Chondrocyte (in vitro differentiated cells): Measurements from ENCODE around the gene DGKA. TPM values are rescaled to one million over a fixed set of nuclear protein-coding genes. Genes with fewer than 3 reads are reported as not detected.

Experiments used
- DNase-seq: peaks from one replicate; pipeline ENCODE4 v3.0.0; 2021; ENCODE audit warnings: mixed read lengths, low spot score
- H3K27ac Mint-ChIP-seq: one replicate; pipeline ENCODE4 v1.8.0; 2021; ENCODE audit warnings: mild to moderate bottlenecking, moderate library complexity, mixed read lengths; ENCODE audit not compliant: unreplicated experiment
- H3K27me3 Mint-ChIP-seq: 2 replicates; pipeline ENCODE4 v1.8.0; 2021; ENCODE audit warnings: low read depth, mixed read lengths
- H3K36me3 Mint-ChIP-seq: 2 replicates; pipeline ENCODE4 v1.8.0; 2021; ENCODE audit warnings: low read depth, mixed read lengths
- H3K4me1 Mint-ChIP-seq: 2 replicates; pipeline ENCODE4 v1.8.0; 2021; ENCODE audit warnings: low read depth, mild to moderate bottlenecking, mixed read lengths
- H3K4me3 Mint-ChIP-seq: one replicate; pipeline ENCODE4 v1.8.0; 2021; ENCODE audit warnings: mild to moderate bottlenecking, moderate library complexity, mixed read lengths; ENCODE audit not compliant: unreplicated experiment
- H3K9me3 Mint-ChIP-seq: 2 replicates; pipeline ENCODE4 v1.8.0; 2021; ENCODE audit warnings: low read depth, mixed read lengths
- total RNA-seq: library from RNA; stranded (reverse); gene quantifications from 3 replicates; pipeline ENCODE4 v1.2.1, GENCODE V29; 2021
- TF ChIP-seq, protein P1 (sequence below): fragments of 200-600 bp; sonication (generic); IDR thresholded peaks from 2 replicates; pipeline ENCODE4 v1.5.0; 2021; ENCODE audit warnings: antibody characterized with exemption, mild to moderate bottlenecking, moderate library complexity

The DGKA gene
- total RNA-seq, 1 donor from 2014 or later, result 66.4 TPM

DNA sequence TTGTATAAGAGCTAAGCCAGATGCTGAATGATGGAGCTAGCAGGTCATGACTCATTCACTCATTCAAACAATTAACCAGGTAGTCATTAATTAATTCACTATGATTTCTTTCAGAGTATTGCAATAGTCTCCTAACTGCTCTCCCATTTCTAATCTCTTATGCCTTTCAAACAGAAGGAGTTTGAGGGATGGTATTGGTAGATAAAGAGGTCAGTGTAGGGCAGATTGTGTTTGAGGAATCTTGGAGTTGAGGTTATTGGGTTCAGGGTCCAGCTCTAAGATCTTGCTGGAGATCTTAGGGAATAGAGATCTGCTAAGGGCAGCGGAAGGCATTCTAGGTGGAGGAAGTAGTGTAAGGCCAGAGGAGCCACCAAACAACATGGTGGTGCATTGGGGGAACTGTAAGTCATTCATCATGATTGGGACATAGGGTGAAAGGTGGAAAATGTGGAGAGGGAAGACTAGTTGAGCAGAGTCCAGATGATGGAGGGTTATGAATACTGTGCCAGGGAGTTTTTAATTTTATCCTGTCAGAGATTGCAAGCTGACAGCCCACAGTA lies 11.7 kb downstream of the DGKA start:
- Mint-ChIP-seq H3K4me1 (peaks cover 10% of the 10 kb centered on the region), H3K4me3 (no peak overlapping the region), H3K9me3 (no peaks in the 10 kb centered on the region), H3K27ac (no peak overlapping the region), H3K36me3 (peaks cover 45% of the 10 kb centered on the region), H3K27me3 (no peaks in the 10 kb centered on the region)
- DNase-seq, result no peak
- TF ChIP-seq, protein P1, sequence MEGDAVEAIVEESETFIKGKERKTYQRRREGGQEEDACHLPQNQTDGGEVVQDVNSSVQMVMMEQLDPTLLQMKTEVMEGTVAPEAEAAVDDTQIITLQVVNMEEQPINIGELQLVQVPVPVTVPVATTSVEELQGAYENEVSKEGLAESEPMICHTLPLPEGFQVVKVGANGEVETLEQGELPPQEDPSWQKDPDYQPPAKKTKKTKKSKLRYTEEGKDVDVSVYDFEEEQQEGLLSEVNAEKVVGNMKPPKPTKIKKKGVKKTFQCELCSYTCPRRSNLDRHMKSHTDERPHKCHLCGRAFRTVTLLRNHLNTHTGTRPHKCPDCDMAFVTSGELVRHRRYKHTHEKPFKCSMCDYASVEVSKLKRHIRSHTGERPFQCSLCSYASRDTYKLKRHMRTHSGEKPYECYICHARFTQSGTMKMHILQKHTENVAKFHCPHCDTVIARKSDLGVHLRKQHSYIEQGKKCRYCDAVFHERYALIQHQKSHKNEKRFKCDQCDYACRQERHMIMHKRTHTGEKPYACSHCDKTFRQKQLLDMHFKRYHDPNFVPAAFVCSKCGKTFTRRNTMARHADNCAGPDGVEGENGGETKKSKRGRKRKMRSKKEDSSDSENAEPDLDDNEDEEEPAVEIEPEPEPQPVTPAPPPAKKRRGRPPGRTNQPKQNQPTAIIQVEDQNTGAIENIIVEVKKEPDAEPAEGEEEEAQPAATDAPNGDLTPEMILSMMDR, result no peak

DNA sequence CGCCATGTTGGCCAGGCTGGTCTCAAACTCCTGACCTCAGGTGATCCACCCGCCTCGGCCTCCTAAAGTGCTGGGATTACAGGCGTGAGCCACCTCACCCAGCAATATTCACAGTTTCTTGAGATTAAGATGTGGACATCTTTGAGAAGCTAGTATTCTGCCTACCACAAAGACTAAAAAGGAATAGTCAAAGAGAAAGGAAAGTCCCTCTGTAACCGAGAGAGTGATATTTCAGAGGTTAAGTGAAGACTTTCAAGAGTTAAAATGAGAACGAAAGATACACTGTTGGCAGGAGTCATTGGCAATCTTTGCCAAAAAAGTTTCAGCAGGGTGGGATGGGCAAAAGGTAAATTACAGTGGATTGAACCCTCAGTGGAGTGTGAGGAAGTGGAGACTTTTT lies 15.6 kb downstream of the DGKA start:
- TF ChIP-seq, protein P1, result no peak
- peaks cover 46% of the 10 kb centered on the region for H3K36me3 Mint-ChIP-seq
- H3K27me3 Mint-ChIP-seq, result no peaks in the 10 kb centered on the region
- H3K9me3 Mint-ChIP-seq, result no peaks in the 10 kb centered on the region
- H3K4me3 Mint-ChIP-seq, result no peak overlapping the region
- no peaks in the 10 kb centered on the region for H3K4me1 Mint-ChIP-seq
- no peak for DNase-seq
- no peak overlapping the region for H3K27ac Mint-ChIP-seq

DNA sequence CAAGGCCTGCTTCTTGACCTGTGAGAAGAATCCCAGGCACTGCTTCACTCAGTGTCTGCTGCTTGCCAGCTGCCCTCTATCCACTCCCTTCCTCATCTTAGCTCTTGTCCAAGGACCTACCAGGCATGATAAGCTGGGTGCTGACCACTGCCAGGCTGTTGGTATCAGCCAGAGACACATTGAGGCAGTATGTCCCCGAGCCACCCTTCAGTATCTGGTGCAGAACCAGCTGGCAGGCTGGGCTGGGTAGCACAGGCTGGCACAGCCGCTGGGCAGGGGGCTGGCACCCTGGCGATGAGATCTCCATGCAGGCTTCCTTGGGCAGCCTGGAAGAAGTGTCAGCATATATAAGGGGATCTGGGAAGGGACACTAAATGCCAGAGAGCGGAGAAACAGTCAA lies 24.4 kb downstream of the DGKA start:
- peaks cover 3% of the 10 kb centered on the region for H3K4me1 Mint-ChIP-seq
- TF ChIP-seq, protein P1, result no peak
- no peaks in the 10 kb centered on the region for H3K27me3 Mint-ChIP-seq
- no peaks in the 10 kb centered on the region for H3K9me3 Mint-ChIP-seq
- H3K27ac Mint-ChIP-seq, result no peak overlapping the region
- H3K4me3 Mint-ChIP-seq, result no peak overlapping the region
- no peak for DNase-seq
- H3K36me3 Mint-ChIP-seq, result peaks cover 22% of the 10 kb centered on the region

DNA sequence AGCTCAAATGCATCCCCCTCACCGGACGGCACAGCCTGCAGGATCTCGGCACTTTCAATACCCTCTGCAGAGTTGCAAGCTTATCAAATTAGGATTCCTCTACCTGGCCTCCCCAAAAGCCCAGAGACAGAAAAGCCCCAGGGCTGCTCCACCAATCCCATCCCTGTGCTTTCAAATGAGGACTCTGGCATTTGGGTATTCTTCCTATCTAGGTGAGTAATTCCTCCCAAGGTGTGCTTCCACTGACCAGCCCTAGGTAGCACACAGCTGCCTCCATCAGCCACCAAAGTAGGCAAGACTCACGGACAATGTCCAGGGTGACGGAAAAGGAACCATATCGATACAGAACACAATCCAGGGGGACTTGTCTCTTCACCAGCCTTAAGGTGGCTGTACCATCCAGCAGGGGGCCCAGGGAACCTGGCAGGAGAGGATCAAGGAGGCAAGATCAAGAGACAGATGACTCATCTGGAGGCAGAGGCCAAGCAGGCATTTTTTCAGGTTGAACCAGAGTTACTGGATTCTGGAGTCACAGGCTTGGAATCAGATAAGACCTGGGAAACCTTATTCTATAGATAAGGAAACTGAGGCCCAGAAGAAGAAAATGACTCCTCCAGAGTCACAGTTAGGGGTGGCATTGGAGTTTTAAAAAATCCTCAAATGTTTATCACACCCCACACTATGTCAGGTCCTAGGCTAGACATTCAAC lies 25.0 kb downstream of the DGKA start:
- H3K36me3 Mint-ChIP-seq, result peaks cover 22% of the 10 kb centered on the region
- H3K27ac Mint-ChIP-seq, result no peak overlapping the region
- no peak overlapping the region for H3K4me3 Mint-ChIP-seq
- TF ChIP-seq, protein P1, result peak; percentile 48
- DNase-seq, result no peak
- H3K27me3 Mint-ChIP-seq, result no peaks in the 10 kb centered on the region
- H3K4me1 Mint-ChIP-seq, result peaks cover 3% of the 10 kb centered on the region
- H3K9me3 Mint-ChIP-seq, result no peaks in the 10 kb centered on the region

DNA sequence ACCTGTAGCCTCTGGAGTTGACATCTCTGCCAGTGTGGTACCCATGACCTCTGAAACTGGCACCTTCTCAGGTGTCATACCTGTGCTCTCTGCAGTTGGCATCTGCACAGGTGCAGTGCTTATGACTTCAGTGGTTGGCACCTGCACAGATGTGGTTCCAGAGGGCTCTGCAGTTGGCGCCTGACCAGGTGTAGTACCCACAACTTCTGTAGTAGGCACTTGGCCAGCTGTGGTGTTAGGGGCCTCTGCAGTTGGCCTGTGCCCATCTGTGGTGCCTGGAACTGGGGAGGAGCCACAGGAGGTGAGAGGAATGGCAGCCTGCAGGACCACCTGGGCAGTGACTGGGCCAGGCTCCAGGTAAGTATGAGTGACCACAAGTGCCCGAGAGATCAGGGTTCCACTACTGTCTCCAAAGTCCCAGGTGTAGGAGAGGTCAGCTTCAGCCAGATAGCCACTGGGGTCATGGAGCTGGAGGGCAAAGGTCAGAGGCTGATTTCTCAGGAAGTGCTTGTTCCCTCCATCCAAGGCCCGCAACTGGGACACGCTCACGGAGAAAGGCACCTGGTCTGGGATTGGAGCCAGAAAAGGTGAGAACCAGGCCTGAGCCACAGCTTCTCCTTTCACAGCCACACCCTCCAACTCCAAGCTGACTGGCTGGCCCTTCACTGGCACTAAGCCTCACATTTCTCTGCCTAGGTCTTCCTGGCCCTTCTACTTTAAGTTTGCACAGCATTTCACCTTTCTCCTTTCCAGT lies 26.3 kb downstream of the DGKA start:
- Mint-ChIP-seq H3K9me3 (no peaks in the 10 kb centered on the region), H3K4me3 (no peak overlapping the region), H3K36me3 (peaks cover 11% of the 10 kb centered on the region), H3K27ac (no peak overlapping the region), H3K27me3 (no peaks in the 10 kb centered on the region), H3K4me1 (peaks cover 3% of the 10 kb centered on the region)
- TF ChIP-seq, protein P1, result no peak
- no peak for DNase-seq
